Right cardiac atrium (tissue), 5 donors: Measurements from ENCODE around the gene CNTNAP2. TPM values are rescaled to one million over a fixed set of nuclear protein-coding genes. Genes with fewer than 3 reads are reported as not detected.

Experiments used
- ATAC-seq, 2 donors: fragments of 200-7000 bp; cut with Tn5 transposase; one replicate each; pipeline versions ENCODE4 v1.8.0 to v1.9.1; 2020; ENCODE audit warnings: moderate library complexity in 2 of 2, mild to moderate bottlenecking in 1 of 2
- DNase-seq, 3 donors: peaks; one replicate each; pipeline ENCODE4 v3.0.0-alpha.2; 2020
- H3K27ac ChIP-seq: one replicate; pipeline ENCODE4 v1.5.1; 2013; ENCODE audit warnings: mild to moderate bottlenecking, low read length, control low read depth, moderate library complexity
- H3K27me3 ChIP-seq: one replicate; pipeline ENCODE4 v1.6.1; 2013; ENCODE audit not compliant: control insufficient read depth, insufficient read depth
- H3K4me1 ChIP-seq: one replicate; pipeline ENCODE4 v1.6.1; 2013; ENCODE audit warnings: low read length; ENCODE audit not compliant: control insufficient read depth, insufficient read depth
- H3K4me3 ChIP-seq: one replicate; pipeline ENCODE4 v1.5.1; 2013; ENCODE audit warnings: low read length, control low read depth
- H3K9me3 ChIP-seq: one replicate; pipeline ENCODE4 v1.6.1; 2013; ENCODE audit warnings: low read length; ENCODE audit not compliant: control insufficient read depth
- WGBS: extraction: QIAGEN DNeasy Blood & Tissue Kit; methylation state at CpG from one replicate; pipeline ENCODE4 v1.1.7; 2013; 5-methylcytosine and 5-hydroxymethylcytosine counted together
- intact Hi-C, 4 donors: fragments of 100-400 bp; cut with DNase I; formaldehyde crosslinking; loops; one replicate each; pipeline versions ENCODE4 v1.11.0 to v1.14.0; 2022 to 2023
- polyA plus RNA-seq: library from polyadenylated mRNA; stranded (reverse); fragments of 200-250 nt; gene quantifications from one replicate; pipeline ENCODE4 v1.2.3, GENCODE V29; 2013
- total RNA-seq, 4 donors: library from RNA; stranded (reverse); fragmentation: NEBNext Ultra II Directional; extraction: Animal tissue kit (Norgen Biotek cat#: 25700); gene quantifications; one replicate each; pipeline ENCODE4 v1.2.1, GENCODE V29; 2021
- donor health status: healthy with polysubstance abuse.
- donor health status: DM: no; HTN: yes; CAD: no.
- donor health status: DM: no; HTN: no; CAD: no.
- donor health status: DM: no; HTN: yes; CAD: no; lungs with severe emphysema.
- donor health status: DM: yes; HTN: yes; CAD: no.

CNTNAP2 gene
- total and polyA plus RNA-seq, 5 donors, result 0.23 to 1.7 (median 0.91) TPM; not detected in 1

GRCh38 chr7:147183276-147183675 is 1066.7 kb downstream of the CNTNAP2 start:
- WGBS, result 58% methylated on average over 2 of the region's 2 CpGs
- Histone ChIP-seq H3K9me3 (no peaks in the 10 kb centered on the region), H3K27me3 (no peaks in the 10 kb centered on the region), H3K4me1 (no peaks in the 10 kb centered on the region), H3K27ac (no peak overlapping the region), H3K4me3 (no peak overlapping the region)
- intact Hi-C loops, result no loop called here
- no peak for DNase-seq
- ATAC-seq, result no peak

GRCh38 chr7:147188467-147188866 is 1071.9 kb downstream of the CNTNAP2 start:
- no peak for DNase-seq
- no peak for ATAC-seq
- WGBS, result 74% methylated on average over 1 of the region's 1 CpG
- Histone ChIP-seq H3K27ac (no peak overlapping the region), H3K4me3 (no peak overlapping the region), H3K27me3 (no peaks in the 10 kb centered on the region), H3K4me1 (no peaks in the 10 kb centered on the region), H3K9me3 (no peaks in the 10 kb centered on the region)
- intact Hi-C loops, result no loop called here

- Histone ChIP-seq H3K4me3 (no peak overlapping the region), H3K9me3 (no peaks in the 10 kb centered on the region), H3K4me1 (no peaks in the 10 kb centered on the region), H3K27me3 (no peaks in the 10 kb centered on the region), H3K27ac (no peak overlapping the region)
- intact Hi-C loops, result no loop called here
- DNase-seq (no peak), ATAC-seq (no peak)
Observed at GRCh38 chr7:147193476-147193875, 1076.9 kb downstream of the CNTNAP2 start.

GRCh38 chr7:147196481-147196880 is 1079.9 kb downstream of the CNTNAP2 start:
- Histone ChIP-seq H3K4me3 (no peak overlapping the region), H3K4me1 (no peaks in the 10 kb centered on the region), H3K27ac (no peak overlapping the region), H3K9me3 (no peaks in the 10 kb centered on the region), H3K27me3 (no peaks in the 10 kb centered on the region)
- 91% methylated on average over 5 of the region's 5 CpGs for WGBS
- intact Hi-C loops, result no loop called here
- no peak for DNase-seq
- no peak for ATAC-seq

- intact Hi-C loops, result no loop called here
- H3K4me1 ChIP-seq, result no peaks in the 10 kb centered on the region
- no peak overlapping the region for H3K27ac ChIP-seq
- DNase-seq (no peak), ATAC-seq (no peak)
- 86% methylated on average over 7 of the region's 7 CpGs for WGBS
- H3K4me3 ChIP-seq, result no peak overlapping the region
- H3K27me3 ChIP-seq, result no peaks in the 10 kb centered on the region
- H3K9me3 ChIP-seq, result no peaks in the 10 kb centered on the region
Observed at GRCh38 chr7:147197006-147197405, 1080.4 kb downstream of the CNTNAP2 start.

GRCh38 chr7:147199868-147200267 is 1083.3 kb downstream of the CNTNAP2 start:
- ATAC-seq, result no peak

GRCh38 chr7:147207988-147208387 is 1091.4 kb downstream of the CNTNAP2 start:
- Histone ChIP-seq H3K4me3 (no peak overlapping the region), H3K27ac (no peak overlapping the region), H3K9me3 (no peaks in the 10 kb centered on the region), H3K4me1 (no peaks in the 10 kb centered on the region), H3K27me3 (no peaks in the 10 kb centered on the region)
- no peak for ATAC-seq
- intact Hi-C loops, result no loop called here
- no peak for DNase-seq
- 92% methylated on average over 1 of the region's 1 CpG for WGBS

More at GRCh38 chr7:147199868-147200267, 1083.3 kb downstream of the CNTNAP2 start:
- H3K4me3 ChIP-seq, result no peak overlapping the region
- no peaks in the 10 kb centered on the region for H3K9me3 ChIP-seq
- 55% methylated on average over 1 of the region's 1 CpG for WGBS
- intact Hi-C loops, result no loop called here
- no peak for DNase-seq
- no peaks in the 10 kb centered on the region for H3K27me3 ChIP-seq
- no peaks in the 10 kb centered on the region for H3K4me1 ChIP-seq
- H3K27ac ChIP-seq, result no peak overlapping the region

GRCh38 chr7:147231275-147231674 is 1114.7 kb downstream of the CNTNAP2 start:
- intact Hi-C loops, result no loop called here
- Histone ChIP-seq H3K27me3 (no peaks in the 10 kb centered on the region), H3K9me3 (no peaks in the 10 kb centered on the region), H3K27ac (no peak overlapping the region), H3K4me1 (no peaks in the 10 kb centered on the region), H3K4me3 (no peak overlapping the region)
- WGBS, result 66% methylated on average over 2 of the region's 2 CpGs
- ATAC-seq (no peak), DNase-seq (no peak)

- DNase-seq (no peak), ATAC-seq (no peak)
- Histone ChIP-seq H3K4me1 (no peaks in the 10 kb centered on the region), H3K27me3 (no peaks in the 10 kb centered on the region), H3K4me3 (no peak overlapping the region), H3K27ac (no peak overlapping the region), H3K9me3 (no peaks in the 10 kb centered on the region)
- intact Hi-C loops, result no loop called here
- 63% methylated on average over 5 of the region's 5 CpGs for WGBS
Observed at GRCh38 chr7:147235645-147236382, 1119.2 kb downstream of the CNTNAP2 start.

- H3K4me3 ChIP-seq, result no peak overlapping the region
- no peak overlapping the region for H3K27ac ChIP-seq
- no peaks in the 10 kb centered on the region for H3K9me3 ChIP-seq
- no peaks in the 10 kb centered on the region for H3K27me3 ChIP-seq
- WGBS, result 71% methylated on average over 5 of the region's 5 CpGs
- H3K4me1 ChIP-seq, result no peaks in the 10 kb centered on the region
- intact Hi-C loops, result no loop called here
- ATAC-seq, result no peak
- no peak for DNase-seq
Observed at GRCh38 chr7:147240468-147240867, 1123.9 kb downstream of the CNTNAP2 start.

GRCh38 chr7:147245274-147245673 is 1128.7 kb downstream of the CNTNAP2 start:
- no peak overlapping the region for H3K27ac ChIP-seq
- no peaks in the 10 kb centered on the region for H3K27me3 ChIP-seq
- no peaks in the 10 kb centered on the region for H3K9me3 ChIP-seq
- H3K4me1 ChIP-seq, result no peaks in the 10 kb centered on the region
- peak in 1 of 3 donors; percentile 17 for DNase-seq
- intact Hi-C loops, result loop anchor here in 1 of 4 donors (5.0 kb wide), 1 partner anchor 1017 kb away; no protein-coding TSS in a partner anchor
- whole genome bisulfite sequencing, result 38% methylated on average over 8 of the region's 8 CpGs
- ATAC-seq, result no peak
- H3K4me3 ChIP-seq, result no peak overlapping the region
